Astrocyte (in vitro differentiated cells and primary cell): ENCODE results near the gene TRMT11.

Experiments
- EZH2 ChIP-seq: IDR thresholded peaks from 2 replicates; pipeline ENCODE4 v1.6.1; 2012; ENCODE audit warnings: mild to moderate bottlenecking, low read length, inconsistent platforms; ENCODE audit not compliant: insufficient read depth
- TF ChIP-seq, protein P1 (sequence below): IDR thresholded peaks from 2 replicates; pipeline ENCODE4 v1.5.1; 2011; ENCODE audit warnings: low read depth, mild to moderate bottlenecking, inconsistent platforms, low read length, moderate library complexity; ENCODE audit not compliant: insufficient read depth

- TF ChIP-seq, protein P1, sequence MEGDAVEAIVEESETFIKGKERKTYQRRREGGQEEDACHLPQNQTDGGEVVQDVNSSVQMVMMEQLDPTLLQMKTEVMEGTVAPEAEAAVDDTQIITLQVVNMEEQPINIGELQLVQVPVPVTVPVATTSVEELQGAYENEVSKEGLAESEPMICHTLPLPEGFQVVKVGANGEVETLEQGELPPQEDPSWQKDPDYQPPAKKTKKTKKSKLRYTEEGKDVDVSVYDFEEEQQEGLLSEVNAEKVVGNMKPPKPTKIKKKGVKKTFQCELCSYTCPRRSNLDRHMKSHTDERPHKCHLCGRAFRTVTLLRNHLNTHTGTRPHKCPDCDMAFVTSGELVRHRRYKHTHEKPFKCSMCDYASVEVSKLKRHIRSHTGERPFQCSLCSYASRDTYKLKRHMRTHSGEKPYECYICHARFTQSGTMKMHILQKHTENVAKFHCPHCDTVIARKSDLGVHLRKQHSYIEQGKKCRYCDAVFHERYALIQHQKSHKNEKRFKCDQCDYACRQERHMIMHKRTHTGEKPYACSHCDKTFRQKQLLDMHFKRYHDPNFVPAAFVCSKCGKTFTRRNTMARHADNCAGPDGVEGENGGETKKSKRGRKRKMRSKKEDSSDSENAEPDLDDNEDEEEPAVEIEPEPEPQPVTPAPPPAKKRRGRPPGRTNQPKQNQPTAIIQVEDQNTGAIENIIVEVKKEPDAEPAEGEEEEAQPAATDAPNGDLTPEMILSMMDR = no peak
- TF ChIP-seq EZH2 = no peak
These were observed 77.3 kb downstream of the TRMT11 start for GRCh38 chr6:126063512-126064146.
